ENCODE data around the gene TOPAZ1. TPM values are rescaled to one million over a fixed set of nuclear protein-coding genes. Genes with fewer than 3 reads are reported as not detected.

TOPAZ1 gene
- total and polyA plus RNA-seq, 8 donors = not detected

- peak in 2 of 3 donors; percentile 50 to 70 for TF ChIP-seq POLR2AphosphoS5 (IDR thresholded peaks at IDR 0.05)
- no peak for TF ChIP-seq POLR2A (IDR thresholded peaks at IDR 0.05)
- Histone ChIP-seq H3K9me3 (no peaks in the 10 kb centered on the region), H3K4me1 (peaks cover 0 to 6% (median 4%) of the 10 kb centered on the region in 4 donors), H3K27ac (no peak overlapping the region), H3K27me3 (peaks cover 0 to 9% (median 0%) of the 10 kb centered on the region in 3 donors), H3K36me3 (no peaks in the 10 kb centered on the region), H3K4me3 (no peak overlapping the region)
- intact Hi-C loops (cut with DNase I; ENCODE audit: low total_unique reads) = no loop called here
- peak in 1 of 2 donors; percentile 73 for DNase-seq
- 20 to 39% (median 27%) methylated on average over 3 of the region's 3 CpGs for WGBS, 5 donors
These were observed 79.6 kb downstream of the TOPAZ1 start for GRCh38 chr3:44321335-44321734.

GRCh38 chr3:44323341-44323955, 81.8 kb downstream of the TOPAZ1 start:
- no peak overlapping the region for H3K4me3 ChIP-seq
- H3K9me3 ChIP-seq = no peaks in the 10 kb centered on the region
- no peak overlapping the region for H3K27ac ChIP-seq
- no peaks in the 10 kb centered on the region for H3K36me3 ChIP-seq
- H3K27me3 ChIP-seq = peaks cover 0 to 4% (median 0%) of the 10 kb centered on the region in 3 donors
- intact Hi-C loops (cut with DNase I; ENCODE audit: low total_unique reads) = no loop called here
- peak in 1 of 3 donors; percentile 77 for TF ChIP-seq POLR2AphosphoS5 (IDR thresholded peaks at IDR 0.05)
- TF ChIP-seq EP300 (IDR thresholded peaks at IDR 0.05) = no peak
- peak in 5 of 7 experiments; percentile 39 to 86 (median 77) for TF ChIP-seq CTCF (IDR thresholded peaks at IDR 0.05)
- DNase-seq = peak; percentile 81 to 88
- 3 to 10% (median 4%) methylated on average over 4 of the region's 4 CpGs for WGBS, 5 donors
- peaks cover 0 to 6% (median 4%) of the 10 kb centered on the region in 4 donors for H3K4me1 ChIP-seq

- Histone ChIP-seq H3K9me3 (no peaks in the 10 kb centered on the region), H3K36me3 (no peaks in the 10 kb centered on the region), H3K27ac (no peak overlapping the region), H3K27me3 (no peaks in the 10 kb centered on the region), H3K4me1 (peaks cover 0 to 6% (median 4%) of the 10 kb centered on the region in 4 donors), H3K4me3 (no peak overlapping the region)
- no peak for DNase-seq
- TF ChIP-seq POLR2A (IDR thresholded peaks at IDR 0.05) = no peak
- no peak for TF ChIP-seq CTCF (IDR thresholded peaks at IDR 0.05)
- TF ChIP-seq POLR2AphosphoS5 (IDR thresholded peaks at IDR 0.05) = no peak
- no peak for TF ChIP-seq EP300 (IDR thresholded peaks at IDR 0.05)
- intact Hi-C loops (cut with DNase I; ENCODE audit: low total_unique reads) = no loop called here
These were observed 82.9 kb downstream of the TOPAZ1 start for GRCh38 chr3:44324584-44324983.

- DNase-seq = no peak
- WGBS, 5 donors = 32 to 67% (median 55%) methylated on average over 2 of the region's 2 CpGs
- H3K4me1 ChIP-seq = peaks cover 0 to 6% (median 2%) of the 10 kb centered on the region in 4 donors
- no peak overlapping the region for H3K27ac ChIP-seq
- H3K36me3 ChIP-seq = no peaks in the 10 kb centered on the region
- H3K4me3 ChIP-seq = no peak overlapping the region
- intact Hi-C loops (cut with DNase I; ENCODE audit: low total_unique reads) = no loop called here
- no peak for TF ChIP-seq POLR2A (IDR thresholded peaks at IDR 0.05)
- no peak for TF ChIP-seq EP300 (IDR thresholded peaks at IDR 0.05)
- TF ChIP-seq CTCF (IDR thresholded peaks at IDR 0.05) = no peak
- no peak for TF ChIP-seq POLR2AphosphoS5 (IDR thresholded peaks at IDR 0.05)
- H3K27me3 ChIP-seq = no peaks in the 10 kb centered on the region
- no peaks in the 10 kb centered on the region for H3K9me3 ChIP-seq
These were observed 84.3 kb downstream of the TOPAZ1 start for GRCh38 chr3:44326019-44326418.

- WGBS, 5 donors = 81 to 91% (median 85%) methylated on average over 3 of the region's 3 CpGs
- no peaks in the 10 kb centered on the region for H3K36me3 ChIP-seq
- DNase-seq = no peak
- intact Hi-C loops (cut with DNase I; ENCODE audit: low total_unique reads) = no loop called here
- H3K27ac ChIP-seq = no peak overlapping the region
- H3K9me3 ChIP-seq = no peaks in the 10 kb centered on the region
- TF ChIP-seq CTCF (IDR thresholded peaks at IDR 0.05) (no peak), POLR2AphosphoS5 (IDR thresholded peaks at IDR 0.05) (no peak), POLR2A (IDR thresholded peaks at IDR 0.05) (no peak), EP300 (IDR thresholded peaks at IDR 0.05) (no peak)
- H3K4me1 ChIP-seq = peaks cover 0 to 6% (median 2%) of the 10 kb centered on the region in 4 donors
- no peaks in the 10 kb centered on the region for H3K27me3 ChIP-seq
- no peak overlapping the region for H3K4me3 ChIP-seq
These were observed 84.8 kb downstream of the TOPAZ1 start for GRCh38 chr3:44326515-44326914.

Measured in stomach (tissue), 9 donors.